Natural killer cell (primary cell): ENCODE results near the gene SND1. TPM values are rescaled to one million over a fixed set of nuclear protein-coding genes. Genes with fewer than 3 reads are reported as not detected.

Experiments used
- ATAC-seq, 3 donors: fragments of 150-1000 bp in 2 of 3; fragments of 200-7000 bp in 1 of 3; cut with Tn5 transposase; 1 replicate in 1 of 3; 2 replicates in 2 of 3; pipeline ENCODE4 v1.10.0; 2021; ENCODE audit warnings: mild to moderate bottlenecking in 2 of 3, moderate library complexity in 2 of 3
- DNase-seq, 2 donors: peaks; one replicate each; pipeline versions ENCODE4 v3.0.0 to v3.0.0-alpha.2; 2013 to 2021; ENCODE audit warnings: mixed read lengths in 1 of 2
- H3K27ac ChIP-seq: one replicate; pipeline ENCODE4 v1.5.1; 2013; ENCODE audit warnings: mild to moderate bottlenecking, low read length
- H3K27me3 ChIP-seq: one replicate; pipeline ENCODE4 v1.6.1; 2013; ENCODE audit warnings: low read length; ENCODE audit not compliant: control insufficient read depth, insufficient read depth
- H3K36me3 ChIP-seq: one replicate; pipeline ENCODE4 v1.6.1; 2013; ENCODE audit warnings: low read length; ENCODE audit not compliant: control insufficient read depth, insufficient read depth
- H3K4me1 ChIP-seq: one replicate; pipeline ENCODE4 v1.6.1; 2013; ENCODE audit warnings: low read length; ENCODE audit not compliant: control insufficient read depth, insufficient read depth
- H3K4me3 ChIP-seq: one replicate; pipeline ENCODE4 v1.5.1; 2013; ENCODE audit warnings: low read length
- H3K9me3 ChIP-seq: one replicate; pipeline ENCODE4 v1.6.1; 2013; ENCODE audit warnings: low read length; ENCODE audit not compliant: control insufficient read depth, insufficient read depth
- H3K27ac Mint-ChIP-seq, 2 donors: one replicate each; pipeline ENCODE4 v1.8.0; 2022; ENCODE audit warnings: mild to moderate bottlenecking in 2 of 2, mixed read lengths in 2 of 2, moderate library complexity in 1 of 2
- H3K27me3 Mint-ChIP-seq, 2 donors: one replicate each; pipeline ENCODE4 v1.8.0; 2022; ENCODE audit warnings: low read depth in 2 of 2, mixed read lengths in 2 of 2
- H3K36me3 Mint-ChIP-seq: one replicate; pipeline ENCODE4 v1.8.0; 2022; ENCODE audit warnings: mixed read lengths
- H3K4me1 Mint-ChIP-seq, 2 donors: one replicate each; pipeline ENCODE4 v1.8.0; 2022; ENCODE audit warnings: mixed read lengths in 2 of 2
- H3K4me3 Mint-ChIP-seq: one replicate; pipeline ENCODE4 v1.8.0; 2022; ENCODE audit warnings: mild to moderate bottlenecking, moderate library complexity, mixed read lengths
- H3K9me3 Mint-ChIP-seq, 2 donors: one replicate each; pipeline ENCODE4 v1.8.0; 2022; ENCODE audit warnings: mixed read lengths in 2 of 2
- CTCF ChIP-seq: fragments of 200-600 bp; IDR thresholded peaks from one replicate; pipeline ENCODE4 v1.8.0; 2022; ENCODE audit warnings: antibody characterized with exemption
- WGBS: methylation state at CpG from one replicate; pipeline ENCODE4 v1.1.7; 2013; ENCODE audit warnings: missing lambda C conversion rate; ENCODE audit not compliant: insufficient coverage; 5-methylcytosine and 5-hydroxymethylcytosine counted together
- intact Hi-C: fragments of 100-400 bp; cut with micrococcal nuclease; formaldehyde crosslinking; loops from one replicate; pipeline ENCODE4 v1.14.2; 2022
- total RNA-seq, 4 donors: library from RNA; stranded (reverse); fragments of 120-200 nt in 1 of 4; gene quantifications; one replicate each; pipeline versions ENCODE4 v1.2.3 to v1.2.4, GENCODE V29; 2013 to 2022

Gene SND1
- total RNA-seq, 3 donors from 2014 or later (not counting 1 experiment from before 2014, with no cell fraction given): 149 to 188 (median 149) TPM

GRCh38 chr7:127635659-127636285 is 16.2 kb upstream of the SND1 start:
- intact Hi-C loops: no loop called here
- Mint-ChIP-seq H3K36me3 (no peaks in the 10 kb centered on the region), H3K4me1 (no peaks in the 10 kb centered on the region), H3K27me3 (peaks cover 37 to 69% of the 10 kb centered on the region in 2 donors), H3K27ac (no peak overlapping the region), H3K4me3 (no peak overlapping the region), H3K9me3 (no peaks in the 10 kb centered on the region)
- no peaks in the 10 kb centered on the region for H3K9me3 ChIP-seq
- H3K27me3 ChIP-seq: peaks cover 5% of the 10 kb centered on the region
- WGBS: 65% methylated on average over 3 of the region's 3 CpGs
- DNase-seq (no peak), ATAC-seq (no peak)
- H3K27ac ChIP-seq: no peak overlapping the region
- no peak overlapping the region for H3K4me3 ChIP-seq
- H3K4me1 ChIP-seq: no peaks in the 10 kb centered on the region
- H3K36me3 ChIP-seq: no peaks in the 10 kb centered on the region
- no peak for TF ChIP-seq CTCF

- no peak for DNase-seq
- Histone ChIP-seq H3K4me3 (no peak overlapping the region), H3K27me3 (peaks cover 5% of the 10 kb centered on the region), H3K36me3 (no peaks in the 10 kb centered on the region), H3K27ac (no peak overlapping the region), H3K4me1 (no peaks in the 10 kb centered on the region), H3K9me3 (no peaks in the 10 kb centered on the region)
- intact Hi-C loops: no loop called here
- no peak overlapping the region for H3K27ac Mint-ChIP-seq
- no peak for TF ChIP-seq CTCF
- no peaks in the 10 kb centered on the region for H3K4me1 Mint-ChIP-seq
- ATAC-seq: no peak
- H3K4me3 Mint-ChIP-seq: no peak overlapping the region
- no peaks in the 10 kb centered on the region for H3K36me3 Mint-ChIP-seq
- peaks cover 28 to 58% of the 10 kb centered on the region in 2 donors for H3K27me3 Mint-ChIP-seq
- H3K9me3 Mint-ChIP-seq: no peaks in the 10 kb centered on the region
These were observed 13.8 kb upstream of the SND1 start for GRCh38 chr7:127638197-127638596.

GRCh38 chr7:127644484-127644883 is 7.5 kb upstream of the SND1 start:
- Histone ChIP-seq H3K4me3 (no peak overlapping the region), H3K36me3 (no peaks in the 10 kb centered on the region), H3K4me1 (no peaks in the 10 kb centered on the region), H3K27me3 (peaks cover 2% of the 10 kb centered on the region), H3K27ac (no peak overlapping the region), H3K9me3 (no peaks in the 10 kb centered on the region)
- no peak for TF ChIP-seq CTCF
- no peaks in the 10 kb centered on the region for H3K9me3 Mint-ChIP-seq
- no peaks in the 10 kb centered on the region for H3K36me3 Mint-ChIP-seq
- H3K4me1 Mint-ChIP-seq: no peaks in the 10 kb centered on the region
- 50% methylated on average over 1 of the region's 2 CpGs for WGBS
- no peak for DNase-seq
- H3K27ac Mint-ChIP-seq: no peak overlapping the region
- intact Hi-C loops: no loop called here
- no peak overlapping the region for H3K4me3 Mint-ChIP-seq
- peaks cover 12 to 23% of the 10 kb centered on the region in 2 donors for H3K27me3 Mint-ChIP-seq
- ATAC-seq: no peak

GRCh38 chr7:127647636-127648035 is 4.4 kb upstream of the SND1 start:
- no peak overlapping the region for H3K27ac ChIP-seq
- ATAC-seq (no peak), DNase-seq (no peak)
- 95% methylated on average over 8 of the region's 8 CpGs for WGBS
- H3K36me3 ChIP-seq: no peaks in the 10 kb centered on the region
- peaks cover 14% of the 10 kb centered on the region for H3K4me1 ChIP-seq
- no peaks in the 10 kb centered on the region for H3K9me3 Mint-ChIP-seq
- no peak overlapping the region for H3K4me3 Mint-ChIP-seq
- TF ChIP-seq CTCF: no peak
- H3K27me3 ChIP-seq: no peaks in the 10 kb centered on the region
- no peak overlapping the region for H3K4me3 ChIP-seq
- intact Hi-C loops: no loop called here
- peaks cover 3 to 10% of the 10 kb centered on the region in 2 donors for H3K27me3 Mint-ChIP-seq
- H3K9me3 ChIP-seq: no peaks in the 10 kb centered on the region
- H3K4me1 Mint-ChIP-seq: peaks cover 12 to 19% of the 10 kb centered on the region in 2 donors
- no peak overlapping the region for H3K27ac Mint-ChIP-seq
- H3K36me3 Mint-ChIP-seq: no peaks in the 10 kb centered on the region
